Natural killer cell treated with Interleukin-12 subunit alpha and Interleukin-12 subunit beta and Interleukin-15 and Interleukin-18, amount 100 ng/mL, for 72 hours (primary cell): Measurements from ENCODE around the gene S100A8. TPM values are rescaled to one million over a fixed set of nuclear protein-coding genes. Genes with fewer than 3 reads are reported as not detected.

Experiments
- ATAC-seq, 2 donors: fragments of 150-1000 bp; cut with Tn5 transposase in 1 of 2; sonication (Bioruptor Pico), chemical (Tn5 transposase) in 1 of 2; 2 replicates each; pipeline ENCODE4 v1.10.0; 2021
- DNase-seq: peaks from one replicate; pipeline ENCODE4 v3.0.0; 2022; ENCODE audit warnings: low spot score
- H3K27ac Mint-ChIP-seq, 2 donors: 1 replicate in 1 of 2; 2 replicates in 1 of 2; pipeline ENCODE4 v1.8.0; 2022; ENCODE audit warnings: mixed read lengths in 2 of 2, mild to moderate bottlenecking in 1 of 2, moderate library complexity in 1 of 2
- H3K27me3 Mint-ChIP-seq, 2 donors: 1 replicate in 1 of 2; 2 replicates in 1 of 2; pipeline ENCODE4 v1.8.0; 2022; ENCODE audit warnings: mixed read lengths in 2 of 2
- H3K36me3 Mint-ChIP-seq: one replicate; pipeline ENCODE4 v1.8.0; 2022; ENCODE audit warnings: mixed read lengths
- H3K4me1 Mint-ChIP-seq, 2 donors: 1 replicate in 1 of 2; 2 replicates in 1 of 2; pipeline ENCODE4 v1.8.0; 2022; ENCODE audit warnings: low read depth in 2 of 2, mixed read lengths in 2 of 2, mild to moderate bottlenecking in 1 of 2
- H3K4me3 Mint-ChIP-seq: one replicate; pipeline ENCODE4 v1.8.0; 2022; ENCODE audit warnings: mixed read lengths
- H3K9me3 Mint-ChIP-seq: 2 replicates; pipeline ENCODE4 v1.8.0; 2022; ENCODE audit warnings: mixed read lengths
- total RNA-seq, 2 donors: library from RNA; stranded (reverse); gene quantifications; one replicate each; pipeline ENCODE4 v1.2.3, GENCODE V29; 2022

The S100A8 gene
- 1 to 10 TPM in 1 of 2 donors, not detected in 1; 1.8 TPM for total RNA-seq

DNA sequence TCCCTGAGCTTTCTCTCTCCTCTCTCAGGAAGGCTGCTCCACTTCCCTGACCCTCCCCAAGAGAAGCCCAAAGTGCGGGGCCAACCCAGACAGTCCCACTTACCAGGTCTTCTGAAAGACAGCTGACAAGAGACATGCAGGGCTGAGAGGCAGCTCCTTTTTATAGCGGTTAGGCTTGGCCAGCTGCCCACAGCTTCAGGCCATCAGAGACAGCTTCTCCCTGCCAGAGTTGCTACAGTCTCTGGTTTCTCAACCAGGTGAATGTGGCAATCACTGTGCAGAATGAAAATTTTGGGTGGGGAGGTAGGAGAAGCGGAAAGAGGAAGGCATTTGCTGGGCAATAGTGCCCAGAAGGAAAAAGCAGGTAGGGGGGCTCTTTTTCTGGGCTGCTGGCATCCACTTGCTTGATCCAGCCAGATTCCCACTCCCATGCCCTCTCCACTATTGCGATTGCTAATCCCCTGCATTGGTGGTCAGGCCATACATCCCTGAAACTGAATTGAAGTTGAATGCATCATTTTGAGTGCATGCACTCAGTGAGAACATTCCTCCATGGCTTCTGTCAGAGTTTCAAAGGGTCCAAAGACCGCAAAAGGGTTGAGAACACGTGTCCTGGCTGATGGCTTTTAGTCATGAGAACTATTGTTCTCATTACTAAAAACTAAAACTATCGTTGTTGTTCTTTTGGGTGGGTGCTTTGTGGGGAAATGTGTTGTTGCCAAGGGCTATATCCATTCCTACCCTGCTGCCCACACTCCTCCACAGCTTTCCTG is at the start of gene S100A8:
S100A8 (minus strand) TSS at position 136 of the 773 bp plus-strand sequence. CDS start 538 bp downstream, outside the sequence.
- DNase-seq (no peak), ATAC-seq (no peak)
- peaks cover 3 to 7% of the 10 kb centered on the region in 2 donors for H3K4me1 Mint-ChIP-seq
- H3K4me3 Mint-ChIP-seq: no peak within 1 kb of the TSS
- H3K9me3 Mint-ChIP-seq: no peaks in the 10 kb centered on the region
- no peaks in the 10 kb centered on the region for H3K36me3 Mint-ChIP-seq
- peak within 1 kb of the TSS in 1 of 2 donors; percentile 60 for H3K27ac Mint-ChIP-seq
- H3K27me3 Mint-ChIP-seq: peaks cover 24 to 35% of the 10 kb centered on the region in 2 donors

DNA sequence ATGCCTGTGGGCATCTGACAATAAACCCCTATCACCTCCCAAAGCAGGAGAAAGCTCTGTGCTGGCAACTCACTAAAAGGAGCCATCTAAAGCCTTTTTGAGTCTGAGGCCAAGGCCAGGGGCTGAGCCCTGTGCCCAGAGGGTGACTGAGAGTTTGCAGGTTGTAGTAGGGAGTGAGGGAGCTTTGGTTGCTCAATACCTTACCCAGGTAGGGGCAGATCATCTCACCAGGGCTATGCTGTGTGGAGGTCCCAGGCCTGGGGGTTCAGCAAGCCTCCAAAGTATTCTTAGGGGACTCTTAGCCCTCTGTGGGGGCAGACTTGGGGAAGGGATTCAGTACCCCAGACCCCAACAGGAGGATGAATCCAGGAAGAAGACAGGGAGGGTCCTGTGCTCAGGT is 48.4 kb upstream of the S100A8 start:
- H3K27ac Mint-ChIP-seq: no peak overlapping the region
- H3K27me3 Mint-ChIP-seq: peaks cover 18 to 26% of the 10 kb centered on the region in 2 donors
- no peaks in the 10 kb centered on the region for H3K4me1 Mint-ChIP-seq
- H3K9me3 Mint-ChIP-seq: no peaks in the 10 kb centered on the region
- H3K4me3 Mint-ChIP-seq: no peak overlapping the region
- ATAC-seq (no peak), DNase-seq (no peak)
- no peaks in the 10 kb centered on the region for H3K36me3 Mint-ChIP-seq

GRCh38 chr1:153438599-153438998 is 47.7 kb upstream of the S100A8 start:
- Mint-ChIP-seq H3K27me3 (peaks cover 14 to 21% of the 10 kb centered on the region in 2 donors), H3K36me3 (no peaks in the 10 kb centered on the region), H3K27ac (no peak overlapping the region), H3K4me3 (no peak overlapping the region), H3K9me3 (no peaks in the 10 kb centered on the region), H3K4me1 (no peaks in the 10 kb centered on the region)
- ATAC-seq: peak in 1 of 2 donors; percentile 21
- no peak for DNase-seq

GRCh38 chr1:153437236-153437635 is 46.4 kb upstream of the S100A8 start:
- no peaks in the 10 kb centered on the region for H3K4me1 Mint-ChIP-seq
- no peaks in the 10 kb centered on the region for H3K36me3 Mint-ChIP-seq
- no peak overlapping the region for H3K4me3 Mint-ChIP-seq
- H3K9me3 Mint-ChIP-seq: no peaks in the 10 kb centered on the region
- ATAC-seq: no peak
- no peak overlapping the region for H3K27ac Mint-ChIP-seq
- H3K27me3 Mint-ChIP-seq: peaks cover 17 to 21% of the 10 kb centered on the region in 2 donors
- no peak for DNase-seq

DNA sequence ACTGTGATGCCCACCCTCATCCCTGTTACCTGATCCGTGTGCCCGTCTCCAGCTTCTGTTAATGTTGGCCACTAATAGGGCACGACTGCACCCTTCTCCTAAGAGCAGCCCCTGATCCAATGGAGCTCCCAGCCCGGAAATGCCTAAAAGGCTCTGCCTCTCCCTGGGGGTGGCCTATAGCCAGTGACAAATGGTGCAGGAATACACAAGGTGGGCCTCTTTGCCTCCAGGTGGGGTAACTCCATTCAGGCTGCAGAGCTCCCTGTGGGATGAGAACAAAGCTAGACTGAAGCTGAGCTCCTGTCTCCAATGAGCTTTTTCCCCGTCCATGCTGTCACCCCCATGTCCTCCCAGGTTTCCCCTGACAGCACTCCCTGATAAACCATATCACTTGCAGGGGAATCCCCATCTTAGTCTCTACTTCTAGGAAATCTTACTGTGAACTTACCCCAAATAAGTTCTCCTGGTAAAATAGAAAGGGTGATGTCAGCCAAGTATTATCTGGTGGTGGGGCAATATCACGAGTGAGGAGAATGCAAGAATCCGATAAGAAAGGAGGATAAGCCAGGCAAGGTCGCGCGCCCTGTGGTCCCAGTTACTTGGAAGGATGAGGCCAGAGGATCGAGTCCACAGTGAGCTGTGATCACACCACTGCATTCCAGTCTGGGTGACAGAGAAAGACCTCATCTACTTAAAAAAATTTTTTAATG is 44.0 kb upstream of the S100A8 start:
- Mint-ChIP-seq H3K4me3 (no peak overlapping the region), H3K27me3 (peaks cover 14 to 15% of the 10 kb centered on the region in 2 donors), H3K4me1 (no peaks in the 10 kb centered on the region), H3K27ac (no peak overlapping the region), H3K9me3 (no peaks in the 10 kb centered on the region), H3K36me3 (no peaks in the 10 kb centered on the region)
- DNase-seq (no peak), ATAC-seq (no peak)

GRCh38 chr1:153432874-153433681 is 42.2 kb upstream of the S100A8 start:
- Mint-ChIP-seq H3K27ac (no peak overlapping the region), H3K36me3 (no peaks in the 10 kb centered on the region), H3K27me3 (peaks cover 11 to 14% of the 10 kb centered on the region in 2 donors)

GRCh38 chr1:153431928-153432327 is 41.1 kb upstream of the S100A8 start:
- no peaks in the 10 kb centered on the region for H3K36me3 Mint-ChIP-seq
- no peak overlapping the region for H3K27ac Mint-ChIP-seq
- H3K9me3 Mint-ChIP-seq: no peaks in the 10 kb centered on the region
- H3K4me3 Mint-ChIP-seq: no peak overlapping the region
- no peak for ATAC-seq
- H3K27me3 Mint-ChIP-seq: peaks cover 8 to 19% of the 10 kb centered on the region in 2 donors
- DNase-seq: no peak
- H3K4me1 Mint-ChIP-seq: no peaks in the 10 kb centered on the region

More at GRCh38 chr1:153432874-153433681, 42.2 kb upstream of the S100A8 start:
- no peaks in the 10 kb centered on the region for H3K9me3 Mint-ChIP-seq
- H3K4me1 Mint-ChIP-seq: no peaks in the 10 kb centered on the region
- no peak overlapping the region for H3K4me3 Mint-ChIP-seq
- DNase-seq (no peak), ATAC-seq (no peak)

DNA sequence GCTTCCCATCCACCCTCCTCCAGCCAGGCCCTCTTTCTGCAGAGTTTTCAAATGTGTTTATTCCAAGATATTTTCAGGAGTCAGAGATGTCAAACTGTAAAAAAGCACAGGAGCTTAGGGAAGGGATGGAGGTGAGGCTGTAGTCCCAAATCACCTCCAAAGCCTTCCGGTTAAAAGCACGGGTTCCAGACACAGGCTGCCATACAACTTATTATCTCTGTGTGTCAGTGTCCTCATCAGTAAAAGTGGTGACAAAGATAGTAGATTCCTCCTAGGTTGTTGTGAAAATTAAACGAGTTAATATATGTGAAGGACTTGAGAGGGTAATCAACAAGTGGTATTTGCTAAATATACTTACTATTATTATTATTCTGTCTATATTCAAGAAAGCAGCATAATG is 40.6 kb upstream of the S100A8 start:
- no peaks in the 10 kb centered on the region for H3K4me1 Mint-ChIP-seq
- no peaks in the 10 kb centered on the region for H3K36me3 Mint-ChIP-seq
- no peaks in the 10 kb centered on the region for H3K9me3 Mint-ChIP-seq
- H3K4me3 Mint-ChIP-seq: no peak overlapping the region
- peaks cover 13 to 18% of the 10 kb centered on the region in 2 donors for H3K27me3 Mint-ChIP-seq
- H3K27ac Mint-ChIP-seq: no peak overlapping the region
- ATAC-seq: no peak
- no peak for DNase-seq

DNA sequence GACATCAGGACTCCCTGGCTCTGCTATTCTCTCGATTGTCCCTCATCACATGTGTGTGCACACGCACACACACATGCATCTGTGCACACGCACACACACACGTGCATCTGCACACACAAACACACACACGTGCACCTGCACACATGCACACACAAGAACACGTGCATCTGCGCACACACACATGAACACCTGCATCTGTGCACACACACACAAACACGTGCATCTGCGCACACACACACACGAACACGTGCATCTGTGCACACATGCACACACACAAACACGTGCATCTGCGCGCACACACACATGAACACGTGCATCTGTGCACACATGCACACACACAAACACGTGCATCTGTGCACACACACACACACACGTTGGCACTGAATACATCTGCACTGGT is 40.1 kb upstream of the S100A8 start:
- DNase-seq (no peak), ATAC-seq (no peak)
- Mint-ChIP-seq H3K27ac (no peak overlapping the region), H3K27me3 (peaks cover 15 to 17% of the 10 kb centered on the region in 2 donors), H3K4me1 (no peaks in the 10 kb centered on the region), H3K9me3 (no peaks in the 10 kb centered on the region), H3K36me3 (no peaks in the 10 kb centered on the region), H3K4me3 (no peak overlapping the region)

DNA sequence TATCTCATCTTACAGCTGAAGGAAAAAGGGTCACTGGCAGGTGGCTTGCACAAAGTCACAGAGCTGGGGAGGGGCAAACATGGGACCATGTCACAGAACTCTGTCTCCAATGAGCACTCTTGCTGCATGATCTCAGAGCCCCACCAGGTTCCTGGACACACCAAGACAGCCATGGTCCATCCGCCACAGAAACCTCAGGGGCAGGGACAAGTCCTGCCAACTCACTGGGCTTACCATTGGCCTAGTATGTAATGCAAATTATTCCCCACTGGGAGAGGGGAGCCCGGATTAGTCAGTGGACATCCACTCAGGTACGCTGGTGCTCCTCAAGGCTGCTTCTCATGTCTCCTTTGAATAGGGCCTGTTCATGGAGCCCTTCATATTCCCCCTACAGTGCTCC is 39.7 kb upstream of the S100A8 start:
- H3K36me3 Mint-ChIP-seq: no peaks in the 10 kb centered on the region

GRCh38 chr1:153430166-153430553 is 39.3 kb upstream of the S100A8 start:
- no peaks in the 10 kb centered on the region for H3K9me3 Mint-ChIP-seq
- DNase-seq (no peak), ATAC-seq (no peak)
- H3K27ac Mint-ChIP-seq: no peak overlapping the region
- no peaks in the 10 kb centered on the region for H3K4me1 Mint-ChIP-seq
- H3K4me3 Mint-ChIP-seq: no peak overlapping the region
- H3K36me3 Mint-ChIP-seq: no peaks in the 10 kb centered on the region
- H3K27me3 Mint-ChIP-seq: peaks cover 17 to 25% of the 10 kb centered on the region in 2 donors

More for the DNA sequence above, 39.7 kb upstream of the S100A8 start:
- Mint-ChIP-seq H3K4me1 (no peaks in the 10 kb centered on the region), H3K27me3 (peaks cover 16 to 21% of the 10 kb centered on the region in 2 donors), H3K4me3 (no peak overlapping the region), H3K27ac (no peak overlapping the region), H3K9me3 (no peaks in the 10 kb centered on the region)
- DNase-seq: no peak
- ATAC-seq: no peak

DNA sequence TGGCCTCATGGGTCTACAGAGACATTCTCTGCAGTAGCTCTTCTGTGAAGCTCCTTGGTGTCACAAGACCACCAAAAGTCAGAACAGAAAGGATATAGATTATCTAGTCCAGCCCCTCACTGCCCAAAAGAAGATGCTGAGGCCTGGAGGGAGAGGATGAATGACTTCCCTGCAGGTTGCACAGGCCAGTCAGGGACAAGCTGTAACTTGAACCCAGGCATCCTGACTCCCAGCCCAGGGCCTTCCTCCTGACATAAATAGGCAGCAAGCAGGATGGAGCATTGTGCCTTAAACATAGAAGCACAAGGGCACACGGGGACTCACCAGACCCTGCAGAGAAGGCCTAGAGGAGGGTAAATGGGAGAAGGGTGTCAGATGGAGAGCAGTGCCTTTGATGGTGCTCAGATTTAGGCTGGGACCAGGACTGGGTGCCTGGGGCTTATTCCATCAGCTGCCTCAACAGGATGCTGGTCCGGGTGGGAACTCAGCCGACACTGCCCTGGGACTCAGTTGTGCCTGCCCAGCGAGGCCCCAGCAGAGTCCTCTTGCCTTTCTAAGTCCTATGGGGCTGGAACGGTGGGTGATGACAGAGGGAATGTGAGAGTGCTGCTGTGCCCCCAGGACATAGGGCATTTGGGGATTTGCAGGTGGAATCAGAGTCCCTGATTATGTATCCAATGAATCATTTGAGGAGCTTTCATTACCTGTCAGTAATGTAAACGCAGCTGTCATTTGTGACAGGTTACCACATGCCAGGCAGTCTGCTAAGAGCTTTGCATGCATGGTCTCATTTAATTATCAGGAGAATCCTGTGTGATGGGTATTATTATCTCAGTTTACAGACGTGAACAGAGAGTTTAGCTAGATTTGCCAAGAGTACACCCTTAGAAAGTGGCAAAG is 38.6 kb upstream of the S100A8 start:
- peaks cover 21 to 32% of the 10 kb centered on the region in 2 donors for H3K27me3 Mint-ChIP-seq
- H3K9me3 Mint-ChIP-seq: no peaks in the 10 kb centered on the region
- no peak overlapping the region for H3K4me3 Mint-ChIP-seq
- no peak for ATAC-seq
- no peak overlapping the region for H3K27ac Mint-ChIP-seq
- H3K36me3 Mint-ChIP-seq: no peaks in the 10 kb centered on the region
- DNase-seq: no peak
- H3K4me1 Mint-ChIP-seq: no peaks in the 10 kb centered on the region

DNA sequence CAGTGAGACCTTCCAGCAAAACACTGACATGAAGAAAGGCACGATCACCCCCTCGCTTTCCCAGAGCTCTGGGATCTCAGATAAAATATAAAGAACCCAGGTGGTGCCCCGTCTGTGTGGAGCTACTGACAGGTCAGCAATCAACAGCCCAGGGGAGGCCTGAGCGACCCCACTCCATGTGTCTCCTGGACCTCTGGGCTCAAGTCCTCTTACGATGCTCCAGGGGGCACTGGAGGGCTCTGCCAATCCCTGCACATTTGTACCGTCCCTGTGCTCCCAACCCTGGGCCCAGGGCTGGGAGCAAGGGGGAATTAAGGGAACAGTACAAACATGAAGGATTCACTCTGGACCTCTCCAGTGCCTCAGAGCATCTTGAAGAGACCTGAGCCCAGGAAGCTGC is 37.9 kb upstream of the S100A8 start:
- peaks cover 24 to 38% of the 10 kb centered on the region in 2 donors for H3K27me3 Mint-ChIP-seq
- no peak overlapping the region for H3K4me3 Mint-ChIP-seq
- no peak overlapping the region for H3K27ac Mint-ChIP-seq
- ATAC-seq: no peak
- H3K4me1 Mint-ChIP-seq: no peaks in the 10 kb centered on the region
- no peak for DNase-seq
- no peaks in the 10 kb centered on the region for H3K36me3 Mint-ChIP-seq
- H3K9me3 Mint-ChIP-seq: no peaks in the 10 kb centered on the region
